Measurements from ENCODE around the gene SRSF1. TPM values are rescaled to one million over a fixed set of nuclear protein-coding genes. Genes with fewer than 3 reads are reported as not detected.

Gene SRSF1
- total RNA-seq, 1 experiment from 2014 or later, result 434 TPM

- TF ChIP-seq EZH2phosphoT487 (IDR thresholded peaks at IDR 0.05; ENCODE audit: borderline replicate concordance) (no peak), ELF1 (IDR thresholded peaks at IDR 0.05; ENCODE audit: borderline replicate concordance, low read depth) (no peak), CEBPB (IDR thresholded peaks at IDR 0.05; ENCODE audit: low read depth) (no peak), YY1 (IDR thresholded peaks at IDR 0.05; ENCODE audit: extremely low read depth, insufficient replicate concordance, low read depth, low read length) (no peak), RAD21 (IDR thresholded peaks at IDR 0.05; ENCODE audit: low read depth) (no peak), SP1 (IDR thresholded peaks at IDR 0.05; ENCODE audit: low read depth) (no peak), EZH2 (IDR thresholded peaks at IDR 0.05) (no peak), JUND (IDR thresholded peaks at IDR 0.05) (no peak), EGR1 (IDR thresholded peaks at IDR 0.05; ENCODE audit: low read depth) (no peak), POLR2AphosphoS5 (IDR thresholded peaks at IDR 0.05; ENCODE audit: low read depth, low read length) (no peak), SIN3A (IDR thresholded peaks at IDR 0.05; ENCODE audit: low read depth) (no peak), TCF7L2 (IDR thresholded peaks at IDR 0.05; ENCODE audit: borderline replicate concordance, extremely low read depth, insufficient read depth, insufficient read length) (no peak)
- TF ChIP-seq, protein P1, sequence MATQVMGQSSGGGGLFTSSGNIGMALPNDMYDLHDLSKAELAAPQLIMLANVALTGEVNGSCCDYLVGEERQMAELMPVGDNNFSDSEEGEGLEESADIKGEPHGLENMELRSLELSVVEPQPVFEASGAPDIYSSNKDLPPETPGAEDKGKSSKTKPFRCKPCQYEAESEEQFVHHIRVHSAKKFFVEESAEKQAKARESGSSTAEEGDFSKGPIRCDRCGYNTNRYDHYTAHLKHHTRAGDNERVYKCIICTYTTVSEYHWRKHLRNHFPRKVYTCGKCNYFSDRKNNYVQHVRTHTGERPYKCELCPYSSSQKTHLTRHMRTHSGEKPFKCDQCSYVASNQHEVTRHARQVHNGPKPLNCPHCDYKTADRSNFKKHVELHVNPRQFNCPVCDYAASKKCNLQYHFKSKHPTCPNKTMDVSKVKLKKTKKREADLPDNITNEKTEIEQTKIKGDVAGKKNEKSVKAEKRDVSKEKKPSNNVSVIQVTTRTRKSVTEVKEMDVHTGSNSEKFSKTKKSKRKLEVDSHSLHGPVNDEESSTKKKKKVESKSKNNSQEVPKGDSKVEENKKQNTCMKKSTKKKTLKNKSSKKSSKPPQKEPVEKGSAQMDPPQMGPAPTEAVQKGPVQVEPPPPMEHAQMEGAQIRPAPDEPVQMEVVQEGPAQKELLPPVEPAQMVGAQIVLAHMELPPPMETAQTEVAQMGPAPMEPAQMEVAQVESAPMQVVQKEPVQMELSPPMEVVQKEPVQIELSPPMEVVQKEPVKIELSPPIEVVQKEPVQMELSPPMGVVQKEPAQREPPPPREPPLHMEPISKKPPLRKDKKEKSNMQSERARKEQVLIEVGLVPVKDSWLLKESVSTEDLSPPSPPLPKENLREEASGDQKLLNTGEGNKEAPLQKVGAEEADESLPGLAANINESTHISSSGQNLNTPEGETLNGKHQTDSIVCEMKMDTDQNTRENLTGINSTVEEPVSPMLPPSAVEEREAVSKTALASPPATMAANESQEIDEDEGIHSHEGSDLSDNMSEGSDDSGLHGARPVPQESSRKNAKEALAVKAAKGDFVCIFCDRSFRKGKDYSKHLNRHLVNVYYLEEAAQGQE (IDR thresholded peaks at IDR 0.05; ENCODE audit: low read depth), result no peak
- TF ChIP-seq, protein P2, sequence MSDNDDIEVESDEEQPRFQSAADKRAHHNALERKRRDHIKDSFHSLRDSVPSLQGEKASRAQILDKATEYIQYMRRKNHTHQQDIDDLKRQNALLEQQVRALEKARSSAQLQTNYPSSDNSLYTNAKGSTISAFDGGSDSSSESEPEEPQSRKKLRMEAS (IDR thresholded peaks at IDR 0.05), result no peak
- TF ChIP-seq, protein P3, sequence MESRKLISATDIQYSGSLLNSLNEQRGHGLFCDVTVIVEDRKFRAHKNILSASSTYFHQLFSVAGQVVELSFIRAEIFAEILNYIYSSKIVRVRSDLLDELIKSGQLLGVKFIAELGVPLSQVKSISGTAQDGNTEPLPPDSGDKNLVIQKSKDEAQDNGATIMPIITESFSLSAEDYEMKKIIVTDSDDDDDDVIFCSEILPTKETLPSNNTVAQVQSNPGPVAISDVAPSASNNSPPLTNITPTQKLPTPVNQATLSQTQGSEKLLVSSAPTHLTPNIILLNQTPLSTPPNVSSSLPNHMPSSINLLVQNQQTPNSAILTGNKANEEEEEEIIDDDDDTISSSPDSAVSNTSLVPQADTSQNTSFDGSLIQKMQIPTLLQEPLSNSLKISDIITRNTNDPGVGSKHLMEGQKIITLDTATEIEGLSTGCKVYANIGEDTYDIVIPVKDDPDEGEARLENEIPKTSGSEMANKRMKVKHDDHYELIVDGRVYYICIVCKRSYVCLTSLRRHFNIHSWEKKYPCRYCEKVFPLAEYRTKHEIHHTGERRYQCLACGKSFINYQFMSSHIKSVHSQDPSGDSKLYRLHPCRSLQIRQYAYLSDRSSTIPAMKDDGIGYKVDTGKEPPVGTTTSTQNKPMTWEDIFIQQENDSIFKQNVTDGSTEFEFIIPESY (IDR thresholded peaks at IDR 0.05; ENCODE audit: extremely low read depth, insufficient replicate concordance, low read length), result no peak
- TF ChIP-seq, protein P4, sequence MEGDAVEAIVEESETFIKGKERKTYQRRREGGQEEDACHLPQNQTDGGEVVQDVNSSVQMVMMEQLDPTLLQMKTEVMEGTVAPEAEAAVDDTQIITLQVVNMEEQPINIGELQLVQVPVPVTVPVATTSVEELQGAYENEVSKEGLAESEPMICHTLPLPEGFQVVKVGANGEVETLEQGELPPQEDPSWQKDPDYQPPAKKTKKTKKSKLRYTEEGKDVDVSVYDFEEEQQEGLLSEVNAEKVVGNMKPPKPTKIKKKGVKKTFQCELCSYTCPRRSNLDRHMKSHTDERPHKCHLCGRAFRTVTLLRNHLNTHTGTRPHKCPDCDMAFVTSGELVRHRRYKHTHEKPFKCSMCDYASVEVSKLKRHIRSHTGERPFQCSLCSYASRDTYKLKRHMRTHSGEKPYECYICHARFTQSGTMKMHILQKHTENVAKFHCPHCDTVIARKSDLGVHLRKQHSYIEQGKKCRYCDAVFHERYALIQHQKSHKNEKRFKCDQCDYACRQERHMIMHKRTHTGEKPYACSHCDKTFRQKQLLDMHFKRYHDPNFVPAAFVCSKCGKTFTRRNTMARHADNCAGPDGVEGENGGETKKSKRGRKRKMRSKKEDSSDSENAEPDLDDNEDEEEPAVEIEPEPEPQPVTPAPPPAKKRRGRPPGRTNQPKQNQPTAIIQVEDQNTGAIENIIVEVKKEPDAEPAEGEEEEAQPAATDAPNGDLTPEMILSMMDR (IDR thresholded peaks at IDR 0.05 in 2 of 3, conservative IDR thresholded peaks at IDR 0.05 in 1 of 3; ENCODE audit: borderline replicate concordance in 1 of 3, insufficient read depth in 1 of 3, low read depth in 2 of 3, low read length in 2 of 3), result no peak
These were observed 41.4 kb downstream of the SRSF1 start for GRCh38 chr17:57965521-57966160.

More at GRCh38 chr17:57965521-57966160, 41.4 kb downstream of the SRSF1 start:
- Histone ChIP-seq H3K9me2 (ENCODE audit: insufficient read depth) (no peaks in the 10 kb centered on the region), H3K4me3 (replicated peaks in 1 of 2; ENCODE audit: low read depth in 1 of 2, low read length in 2 of 2) (no peak overlapping the region), H3K79me2 (ENCODE audit: insufficient read depth, low read length) (no peaks in the 10 kb centered on the region), H3K27me3 (ENCODE audit: insufficient read depth, low read length) (no peaks in the 10 kb centered on the region), H3K9me3 (ENCODE audit: control insufficient read depth in 1 of 2, insufficient read depth in 1 of 2, low read depth in 1 of 2, low read length in 2 of 2) (no peaks in the 10 kb centered on the region), H2AFZ (ENCODE audit: low read depth, low read length, poor library complexity, severe bottlenecking) (no peak overlapping the region), H3K4me1 (ENCODE audit: control insufficient read depth in 1 of 2, insufficient read depth in 2 of 2, low read length in 2 of 2) (peaks cover 0 to 2% of the 10 kb centered on the region in 2 experiments; a peak in 1 of 4 replicates), H3K9ac (ENCODE audit: low read length) (no peak overlapping the region), H3K27ac (ENCODE audit: low read depth, low read length) (no peak overlapping the region), H4K20me1 (ENCODE audit: insufficient read depth) (no peaks in the 10 kb centered on the region), H3K36me3 (ENCODE audit: control insufficient read depth in 1 of 2, insufficient read depth in 2 of 2, low read length in 2 of 2) (no peaks in the 10 kb centered on the region), H3K4me2 (ENCODE audit: low read length) (no peak overlapping the region)
- no peak for DNase-seq (ENCODE audit: low read depth, low spot score)
- RAD21 ChIA-PET (ENCODE audit: low non-redundant PET in 1 of 2, low total read pairs in 2 of 2, uncharacterized antibody in 2 of 2, unreplicated experiment in 2 of 2), result no interaction called here
- no peak for ATAC-seq
- POLR2A ChIA-PET, result no interaction called here
- intact Hi-C loops (cut with micrococcal nuclease), result no loop called here
- BruUV-seq (replicated peaks), result no TSS peak
- CTCF ChIA-PET, result no interaction called here
